Measurements from ENCODE around the gene PIN1. TPM values are rescaled to one million over a fixed set of nuclear protein-coding genes. Genes with fewer than 3 reads are reported as not detected.

The PIN1 gene
- total and polyA plus RNA-seq, 2 of the 13 experiments (the other 11 are each of a cell fraction or from before 2014, with no cell fraction given) = 31.9 to 72.0 TPM

DNA sequence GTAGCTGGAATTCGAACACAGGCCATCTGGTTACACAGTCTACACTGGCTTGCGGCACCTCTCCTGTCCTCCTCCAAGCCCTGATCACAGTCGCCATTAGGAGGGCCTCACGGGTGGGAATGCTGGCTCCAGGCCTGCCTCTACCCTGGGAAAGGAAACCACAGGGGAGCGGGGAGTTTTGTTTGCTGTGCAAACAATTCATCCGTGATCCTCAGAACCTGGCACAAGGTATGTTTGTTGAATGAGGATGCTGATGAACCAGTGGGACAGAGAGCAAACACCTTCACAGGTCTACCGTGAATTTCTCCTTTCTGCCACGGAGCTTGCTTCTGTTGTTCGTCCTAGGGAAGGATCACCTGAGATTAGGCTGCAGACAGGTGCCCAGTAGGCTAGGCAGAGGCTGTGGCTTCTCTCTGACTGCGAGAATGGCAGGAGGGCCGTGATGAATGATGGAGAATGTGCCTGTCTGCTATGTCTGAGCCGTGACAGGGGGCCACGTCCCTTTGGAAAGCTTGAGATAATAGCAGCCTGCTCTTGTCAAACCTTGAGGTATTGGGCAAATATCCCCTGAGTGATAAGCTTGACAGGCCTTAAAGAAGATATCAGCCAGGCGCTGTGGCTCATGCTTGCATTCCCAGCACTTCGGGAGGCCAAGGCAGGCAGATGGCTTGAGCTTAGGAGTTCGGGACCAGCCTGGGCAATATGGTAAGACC is 36.7 kb downstream of the PIN1 start (continued):
- TF ChIP-seq ZBTB7B (CRISPR knock-in tag; IDR thresholded peaks at IDR 0.05) (0 out of 2 replicates have a peak, but pooled peaks have one; percentile 52), NFKB2 (CRISPR knock-in tag; IDR thresholded peaks at IDR 0.05; ENCODE audit: borderline replicate concordance) (0 out of 2 replicates have a peak, but pooled peaks have one; percentile 2), ZNF556 (CRISPR knock-in tag; IDR thresholded peaks at IDR 0.05; ENCODE audit: borderline replicate concordance) (0 out of 2 replicates have a peak, but pooled peaks have one; percentile 38), TEAD3 (CRISPR knock-in tag; optimal IDR thresholded peaks at IDR 0.05; ENCODE audit: borderline replicate concordance) (peak; percentile 63), GABPA (IDR thresholded peaks at IDR 0.05; ENCODE audit: low read depth, low read length) (no peak), GABPA (CRISPR knock-in tag; IDR thresholded peaks at IDR 0.05; ENCODE audit: low read depth) (no peak), TBL1XR1 (IDR thresholded peaks at IDR 0.05; ENCODE audit: borderline replicate concordance, low read length, partially characterized antibody) (no peak), HMG20A (CRISPR knock-in tag; IDR thresholded peaks at IDR 0.05; ENCODE audit: borderline replicate concordance) (peak; percentile 45; the same call in 1 of the 2 replicates), NCOA2 (CRISPR knock-in tag; IDR thresholded peaks at IDR 0.05) (peak; percentile 41; the same call in 1 of the 2 replicates), ZNF619 (CRISPR knock-in tag; IDR thresholded peaks at IDR 0.05) (no peak)
- TF ChIP-seq, protein P1, sequence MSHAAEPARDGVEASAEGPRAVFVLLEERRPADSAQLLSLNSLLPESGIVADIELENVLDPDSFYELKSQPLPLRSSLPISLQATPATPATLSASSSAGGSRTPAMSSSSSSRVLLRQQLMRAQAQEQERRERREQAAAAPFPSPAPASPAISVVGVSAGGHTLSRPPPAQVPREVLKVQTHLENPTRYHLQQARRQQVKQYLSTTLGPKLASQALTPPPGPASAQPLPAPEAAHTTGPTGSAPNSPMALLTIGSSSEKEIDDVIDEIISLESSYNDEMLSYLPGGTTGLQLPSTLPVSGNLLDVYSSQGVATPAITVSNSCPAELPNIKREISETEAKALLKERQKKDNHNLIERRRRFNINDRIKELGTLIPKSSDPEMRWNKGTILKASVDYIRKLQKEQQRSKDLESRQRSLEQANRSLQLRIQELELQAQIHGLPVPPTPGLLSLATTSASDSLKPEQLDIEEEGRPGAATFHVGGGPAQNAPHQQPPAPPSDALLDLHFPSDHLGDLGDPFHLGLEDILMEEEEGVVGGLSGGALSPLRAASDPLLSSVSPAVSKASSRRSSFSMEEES (CRISPR knock-in tag; IDR thresholded peaks at IDR 0.05) = no peak
- TF ChIP-seq, protein P2, sequence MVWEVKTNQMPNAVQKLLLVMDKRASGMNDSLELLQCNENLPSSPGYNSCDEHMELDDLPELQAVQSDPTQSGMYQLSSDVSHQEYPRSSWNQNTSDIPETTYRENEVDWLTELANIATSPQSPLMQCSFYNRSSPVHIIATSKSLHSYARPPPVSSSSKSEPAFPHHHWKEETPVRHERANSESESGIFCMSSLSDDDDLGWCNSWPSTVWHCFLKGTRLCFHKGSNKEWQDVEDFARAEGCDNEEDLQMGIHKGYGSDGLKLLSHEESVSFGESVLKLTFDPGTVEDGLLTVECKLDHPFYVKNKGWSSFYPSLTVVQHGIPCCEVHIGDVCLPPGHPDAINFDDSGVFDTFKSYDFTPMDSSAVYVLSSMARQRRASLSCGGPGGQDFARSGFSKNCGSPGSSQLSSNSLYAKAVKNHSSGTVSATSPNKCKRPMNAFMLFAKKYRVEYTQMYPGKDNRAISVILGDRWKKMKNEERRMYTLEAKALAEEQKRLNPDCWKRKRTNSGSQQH (CRISPR knock-in tag; IDR thresholded peaks at IDR 0.05; ENCODE audit: low read depth) = no peak
- TF ChIP-seq, protein P3, sequence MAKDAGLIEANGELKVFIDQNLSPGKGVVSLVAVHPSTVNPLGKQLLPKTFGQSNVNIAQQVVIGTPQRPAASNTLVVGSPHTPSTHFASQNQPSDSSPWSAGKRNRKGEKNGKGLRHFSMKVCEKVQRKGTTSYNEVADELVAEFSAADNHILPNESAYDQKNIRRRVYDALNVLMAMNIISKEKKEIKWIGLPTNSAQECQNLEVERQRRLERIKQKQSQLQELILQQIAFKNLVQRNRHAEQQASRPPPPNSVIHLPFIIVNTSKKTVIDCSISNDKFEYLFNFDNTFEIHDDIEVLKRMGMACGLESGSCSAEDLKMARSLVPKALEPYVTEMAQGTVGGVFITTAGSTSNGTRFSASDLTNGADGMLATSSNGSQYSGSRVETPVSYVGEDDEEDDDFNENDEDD (CRISPR knock-in tag; IDR thresholded peaks at IDR 0.05; ENCODE audit: borderline replicate concordance) = 0 out of 2 replicates have a peak, but pooled peaks have one; percentile 16
- TF ChIP-seq, protein P4, sequence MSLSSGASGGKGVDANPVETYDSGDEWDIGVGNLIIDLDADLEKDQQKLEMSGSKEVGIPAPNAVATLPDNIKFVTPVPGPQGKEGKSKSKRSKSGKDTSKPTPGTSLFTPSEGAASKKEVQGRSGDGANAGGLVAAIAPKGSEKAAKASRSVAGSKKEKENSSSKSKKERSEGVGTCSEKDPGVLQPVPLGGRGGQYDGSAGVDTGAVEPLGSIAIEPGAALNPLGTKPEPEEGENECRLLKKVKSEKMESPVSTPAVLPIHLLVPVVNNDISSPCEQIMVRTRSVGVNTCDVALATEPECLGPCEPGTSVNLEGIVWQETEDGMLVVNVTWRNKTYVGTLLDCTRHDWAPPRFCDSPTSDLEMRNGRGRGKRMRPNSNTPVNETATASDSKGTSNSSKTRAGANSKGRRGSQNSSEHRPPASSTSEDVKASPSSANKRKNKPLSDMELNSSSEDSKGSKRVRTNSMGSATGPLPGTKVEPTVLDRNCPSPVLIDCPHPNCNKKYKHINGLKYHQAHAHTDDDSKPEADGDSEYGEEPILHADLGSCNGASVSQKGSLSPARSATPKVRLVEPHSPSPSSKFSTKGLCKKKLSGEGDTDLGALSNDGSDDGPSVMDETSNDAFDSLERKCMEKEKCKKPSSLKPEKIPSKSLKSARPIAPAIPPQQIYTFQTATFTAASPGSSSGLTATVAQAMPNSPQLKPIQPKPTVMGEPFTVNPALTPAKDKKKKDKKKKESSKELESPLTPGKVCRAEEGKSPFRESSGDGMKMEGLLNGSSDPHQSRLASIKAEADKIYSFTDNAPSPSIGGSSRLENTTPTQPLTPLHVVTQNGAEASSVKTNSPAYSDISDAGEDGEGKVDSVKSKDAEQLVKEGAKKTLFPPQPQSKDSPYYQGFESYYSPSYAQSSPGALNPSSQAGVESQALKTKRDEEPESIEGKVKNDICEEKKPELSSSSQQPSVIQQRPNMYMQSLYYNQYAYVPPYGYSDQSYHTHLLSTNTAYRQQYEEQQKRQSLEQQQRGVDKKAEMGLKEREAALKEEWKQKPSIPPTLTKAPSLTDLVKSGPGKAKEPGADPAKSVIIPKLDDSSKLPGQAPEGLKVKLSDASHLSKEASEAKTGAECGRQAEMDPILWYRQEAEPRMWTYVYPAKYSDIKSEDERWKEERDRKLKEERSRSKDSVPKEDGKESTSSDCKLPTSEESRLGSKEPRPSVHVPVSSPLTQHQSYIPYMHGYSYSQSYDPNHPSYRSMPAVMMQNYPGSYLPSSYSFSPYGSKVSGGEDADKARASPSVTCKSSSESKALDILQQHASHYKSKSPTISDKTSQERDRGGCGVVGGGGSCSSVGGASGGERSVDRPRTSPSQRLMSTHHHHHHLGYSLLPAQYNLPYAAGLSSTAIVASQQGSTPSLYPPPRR (CRISPR knock-in tag; IDR thresholded peaks at IDR 0.05; ENCODE audit: borderline replicate concordance) = peak; percentile 36; the same call in 1 of the 2 replicates
- TF ChIP-seq, protein P5, sequence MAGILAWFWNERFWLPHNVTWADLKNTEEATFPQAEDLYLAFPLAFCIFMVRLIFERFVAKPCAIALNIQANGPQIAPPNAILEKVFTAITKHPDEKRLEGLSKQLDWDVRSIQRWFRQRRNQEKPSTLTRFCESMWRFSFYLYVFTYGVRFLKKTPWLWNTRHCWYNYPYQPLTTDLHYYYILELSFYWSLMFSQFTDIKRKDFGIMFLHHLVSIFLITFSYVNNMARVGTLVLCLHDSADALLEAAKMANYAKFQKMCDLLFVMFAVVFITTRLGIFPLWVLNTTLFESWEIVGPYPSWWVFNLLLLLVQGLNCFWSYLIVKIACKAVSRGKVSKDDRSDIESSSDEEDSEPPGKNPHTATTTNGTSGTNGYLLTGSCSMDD (CRISPR knock-in tag; IDR thresholded peaks at IDR 0.05) = no peak
- TF ChIP-seq, protein P6, sequence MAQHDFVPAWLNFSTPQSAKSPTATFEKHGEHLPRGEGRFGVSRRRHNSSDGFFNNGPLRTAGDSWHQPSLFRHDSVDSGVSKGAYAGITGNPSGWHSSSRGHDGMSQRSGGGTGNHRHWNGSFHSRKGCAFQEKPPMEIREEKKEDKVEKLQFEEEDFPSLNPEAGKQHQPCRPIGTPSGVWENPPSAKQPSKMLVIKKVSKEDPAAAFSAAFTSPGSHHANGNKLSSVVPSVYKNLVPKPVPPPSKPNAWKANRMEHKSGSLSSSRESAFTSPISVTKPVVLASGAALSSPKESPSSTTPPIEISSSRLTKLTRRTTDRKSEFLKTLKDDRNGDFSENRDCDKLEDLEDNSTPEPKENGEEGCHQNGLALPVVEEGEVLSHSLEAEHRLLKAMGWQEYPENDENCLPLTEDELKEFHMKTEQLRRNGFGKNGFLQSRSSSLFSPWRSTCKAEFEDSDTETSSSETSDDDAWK (CRISPR knock-in tag; IDR thresholded peaks at IDR 0.05) = no peak
- TF ChIP-seq, protein P7, sequence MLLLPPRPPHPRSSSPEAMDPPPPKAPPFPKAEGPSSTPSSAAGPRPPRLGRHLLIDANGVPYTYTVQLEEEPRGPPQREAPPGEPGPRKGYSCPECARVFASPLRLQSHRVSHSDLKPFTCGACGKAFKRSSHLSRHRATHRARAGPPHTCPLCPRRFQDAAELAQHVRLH (CRISPR knock-in tag; IDR thresholded peaks at IDR 0.05; ENCODE audit: borderline replicate concordance, low read depth) = peak; percentile 31; the same call in 1 of the 2 replicates
